ENCODE measurements around the gene ABCB8. TPM values are rescaled to one million over a fixed set of nuclear protein-coding genes. Genes with fewer than 3 reads are reported as not detected.

The ABCB8 gene
- total and polyA plus RNA-seq, 2 donors (not counting 3 experiments of a cell fraction or from before 2014, with no cell fraction given): 38.0 to 46.3 TPM

DNA sequence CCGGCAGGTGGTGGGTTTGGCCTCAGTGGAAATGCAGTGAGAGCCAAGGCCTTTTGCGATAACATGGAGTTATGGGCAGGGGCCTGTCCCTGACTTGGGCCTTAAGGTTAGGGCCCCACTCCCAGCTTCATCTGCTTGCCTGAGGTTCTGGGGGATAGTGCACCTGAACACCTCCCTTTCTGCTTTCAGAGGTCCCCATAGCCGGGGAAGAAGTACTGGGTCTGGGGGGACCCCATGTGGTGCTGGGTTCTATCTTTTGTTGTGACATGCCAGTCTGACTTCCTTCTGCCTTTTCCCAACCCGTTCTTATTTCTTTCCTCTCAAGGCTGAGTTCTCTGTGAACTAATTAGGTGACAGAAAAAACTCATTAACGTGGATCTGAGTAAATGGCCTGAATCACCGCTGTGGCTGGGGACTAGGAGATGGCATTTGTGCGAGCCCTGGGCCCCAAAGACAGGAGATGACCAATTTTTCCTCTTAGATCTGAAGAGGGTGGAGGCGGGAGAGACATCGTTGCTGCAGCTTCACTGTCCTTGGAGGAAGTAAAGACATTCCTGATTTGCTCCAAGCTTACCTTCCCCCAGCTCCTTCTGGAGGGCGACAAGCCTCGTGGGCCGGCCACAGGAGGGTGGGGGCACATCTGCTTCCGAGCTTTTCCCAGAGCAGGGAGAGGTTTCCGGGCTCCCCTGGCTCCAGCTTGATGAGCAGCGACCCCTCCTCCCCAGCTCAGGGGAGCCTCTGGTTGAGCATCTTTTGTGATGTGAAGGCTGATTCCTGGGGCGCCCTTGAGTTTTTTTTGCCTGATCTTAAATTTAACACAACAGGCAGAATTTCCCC, 60.0 kb downstream of the ABCB8 start:
- intact Hi-C loops (cut with micrococcal nuclease) (loop anchor here (2.0 kb wide), 1 partner anchor 49 kb away; no protein-coding TSS in a partner anchor), dilution Hi-C loops (cut with MboI; ENCODE audit: extremely low pct_ligation_motif_present, low sequenced_read_pairs) (no loop called here)
- H4K20me1 ChIP-seq (replicated peaks; ENCODE audit: control insufficient read depth, extremely low read depth, insufficient read depth, low read length): no peaks in the 10 kb centered on the region
- TF ChIP-seq POLR2A (IDR thresholded peaks at IDR 0.05; ENCODE audit: low read depth, low read length): no peak
- peak overlapping the region; percentile 94 for H3K4me2 ChIP-seq (ENCODE audit: insufficient read depth, low read length)
- DNase-seq (ENCODE audit: low read depth, low spot score): peak; percentile 39
- H3K27me3 ChIP-seq (ENCODE audit: control insufficient read depth in 2 of 2, insufficient read depth in 2 of 2, low read length in 2 of 2): no peaks in the 10 kb centered on the region
- H3K9ac ChIP-seq (replicated peaks; ENCODE audit: extremely low read depth, insufficient read depth, low read length): peak overlapping the region; percentile 78
- H3K9me3 ChIP-seq (replicated peaks; ENCODE audit: control insufficient read depth, insufficient read depth, low read length): no peaks in the 10 kb centered on the region
- no peak overlapping the region for H2AFZ ChIP-seq (ENCODE audit: low read depth, low read length)
- TSS peak; percentile 62 for BruUV-seq (replicated peaks)
- peaks cover 0 to 4% of the 10 kb centered on the region in 2 experiments for H3K36me3 ChIP-seq (ENCODE audit: control insufficient read depth in 2 of 2, extremely low read depth in 1 of 2, insufficient read depth in 2 of 2, low read length in 2 of 2)
- peak overlapping the region; percentile 98 for H3K27ac ChIP-seq (ENCODE audit: insufficient read depth, low read depth, low read length)
- ChIA-PET CTCF (interaction anchor here (0.7 to 4.5 kb wide), 9 partner anchors 16 to 104 kb away, joined by 3 to 29 read pairs (median 5); partner anchors contain the start of gene ABCB8), POLR2A (interaction anchor here (0.6 kb wide), 1 partner anchor 701 kb away, joined by 7 read pairs; no protein-coding TSS in a partner anchor)
- H3K4me3 ChIP-seq (replicated peaks in 1 of 3; ENCODE audit: insufficient read depth in 1 of 3, low read depth in 1 of 3, low read length in 3 of 3): peak overlapping the region; percentile 81 to 96 (median 82)
- peaks cover 59% of the 10 kb centered on the region for H3K79me2 ChIP-seq (ENCODE audit: control insufficient read depth, insufficient read depth, low read length)
- H3K4me1 ChIP-seq (ENCODE audit: control insufficient read depth, extremely low read depth, insufficient read depth, low read length): peaks cover 50% of the 10 kb centered on the region
- peak; percentile 38 for FAIRE-seq
- no peaks in the 10 kb centered on the region for H3K9me1 ChIP-seq (replicated peaks; ENCODE audit: control insufficient read depth, extremely low read depth, insufficient read depth, low read length)

DNA sequence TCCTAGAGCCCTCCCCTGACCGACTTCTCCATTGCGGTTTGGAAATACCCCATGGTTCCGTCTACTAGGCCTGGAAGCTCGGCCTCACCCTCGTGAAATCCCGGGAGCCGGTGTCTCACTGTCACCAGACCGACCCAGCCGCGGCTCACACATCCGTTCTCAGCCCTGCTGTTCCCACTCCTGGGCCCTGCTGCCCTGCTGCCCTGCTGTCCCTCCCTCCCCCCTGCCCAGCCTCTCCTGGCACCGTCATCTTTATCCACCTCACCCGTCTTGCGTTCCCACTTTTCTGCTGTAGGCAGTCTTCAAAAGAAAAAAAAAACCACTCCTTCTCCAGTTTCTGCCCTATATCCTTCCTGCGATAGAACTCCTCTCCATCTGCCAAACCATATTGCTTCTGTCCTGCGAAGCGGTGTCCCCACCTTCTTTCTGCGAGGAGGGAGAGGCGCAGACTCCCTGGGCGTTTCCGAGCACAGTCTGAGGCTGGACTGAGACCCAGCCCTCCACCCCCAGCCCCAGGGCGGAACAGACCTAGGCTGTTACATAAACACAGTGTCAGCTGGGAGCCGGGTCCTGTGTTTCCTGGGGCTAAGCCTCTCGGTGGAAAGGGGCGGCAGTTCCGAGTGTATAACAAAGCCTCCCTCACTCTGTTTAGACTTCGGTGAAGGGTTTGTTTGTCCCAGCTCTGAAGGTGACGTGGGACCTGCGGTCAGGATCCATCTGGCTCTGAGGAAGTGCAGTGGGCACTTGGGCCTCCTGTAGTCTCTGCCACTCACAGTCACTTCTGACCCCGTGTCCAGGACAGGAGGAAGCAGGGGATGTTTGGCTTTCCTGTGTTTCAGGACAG, 60.8 kb downstream of the ABCB8 start:
- no peaks in the 10 kb centered on the region for H4K20me1 ChIP-seq (replicated peaks; ENCODE audit: control insufficient read depth, extremely low read depth, insufficient read depth, low read length)
- no peaks in the 10 kb centered on the region for H3K9me3 ChIP-seq (replicated peaks; ENCODE audit: control insufficient read depth, insufficient read depth, low read length)
- H3K9ac ChIP-seq (replicated peaks; ENCODE audit: extremely low read depth, insufficient read depth, low read length): peak overlapping the region; percentile 78
- no TSS peak for BruUV-seq (replicated peaks)
- DNase-seq (ENCODE audit: low read depth, low spot score) (peak; percentile 95), FAIRE-seq (peak; percentile 97)
- ChIA-PET CTCF (interaction anchor here (1.0 to 4.5 kb wide), 9 partner anchors 15 to 126 kb away, joined by 3 to 29 read pairs (median 5); partner anchors contain the start of gene ABCB8), POLR2A (interaction anchor here (1.0 kb wide), 1 partner anchor 22 kb away, joined by 3 read pairs; no protein-coding TSS in a partner anchor)
- H3K9me1 ChIP-seq (replicated peaks; ENCODE audit: control insufficient read depth, extremely low read depth, insufficient read depth, low read length): no peaks in the 10 kb centered on the region
- dilution Hi-C loops (cut with MboI; ENCODE audit: extremely low pct_ligation_motif_present, low sequenced_read_pairs) (no loop called here), intact Hi-C loops (cut with micrococcal nuclease) (loop anchor here (1.0 to 2.0 kb wide), 5 partner anchors 9 to 61 kb away; partner anchors contain the start of genes ABCB8 and FASTK)
- H2AFZ ChIP-seq (ENCODE audit: low read depth, low read length): no peak overlapping the region
- H3K27me3 ChIP-seq (ENCODE audit: control insufficient read depth in 2 of 2, insufficient read depth in 2 of 2, low read length in 2 of 2): no peaks in the 10 kb centered on the region
- H3K79me2 ChIP-seq (ENCODE audit: control insufficient read depth, insufficient read depth, low read length): peaks cover 67% of the 10 kb centered on the region
- no peak for TF ChIP-seq MYC (IDR thresholded peaks at IDR 0.05; ENCODE audit: low read depth, low read length)
- peak; percentile 54 for TF ChIP-seq JUN (IDR thresholded peaks at IDR 0.05; ENCODE audit: borderline replicate concordance, insufficient read depth, insufficient read length, low read depth)
- TF ChIP-seq POLR2AphosphoS5 (IDR thresholded peaks at IDR 0.05; ENCODE audit: insufficient read depth, low read depth, low read length): peak; percentile 89
- TF ChIP-seq FOS (IDR thresholded peaks at IDR 0.05; ENCODE audit: borderline replicate concordance, insufficient read depth, low read length): peak; percentile 55
- peak overlapping the region; percentile 94 for H3K4me2 ChIP-seq (ENCODE audit: insufficient read depth, low read length)
- H3K36me3 ChIP-seq (ENCODE audit: control insufficient read depth in 2 of 2, extremely low read depth in 1 of 2, insufficient read depth in 2 of 2, low read length in 2 of 2): peaks cover 0 to 7% of the 10 kb centered on the region in 2 experiments
- H3K4me1 ChIP-seq (ENCODE audit: control insufficient read depth, extremely low read depth, insufficient read depth, low read length): peaks cover 47% of the 10 kb centered on the region
- H3K27ac ChIP-seq (ENCODE audit: insufficient read depth, low read depth, low read length): peak overlapping the region; percentile 98
- peak overlapping the region; percentile 81 to 96 (median 82) for H3K4me3 ChIP-seq (replicated peaks in 1 of 3; ENCODE audit: insufficient read depth in 1 of 3, low read depth in 1 of 3, low read length in 3 of 3)

All from endothelial cell of umbilical vein (primary cell).